ENCODE data around the gene TMEM185B. TPM values are rescaled to one million over a fixed set of nuclear protein-coding genes. Genes with fewer than 3 reads are reported as not detected.
A peak's percentile ranks its signal among the peaks of the same experiment; 100 is the strongest.
"Not testable (repeated sequence)": the region's sequence is repeated elsewhere in the genome, so short reads cannot be mapped to it uniquely, and the experiment has no call there.

The TMEM185B gene
- total RNA-seq, 4 donors from 2014 or later = 21.0 to 33.3 (median 25.4) TPM

DNA sequence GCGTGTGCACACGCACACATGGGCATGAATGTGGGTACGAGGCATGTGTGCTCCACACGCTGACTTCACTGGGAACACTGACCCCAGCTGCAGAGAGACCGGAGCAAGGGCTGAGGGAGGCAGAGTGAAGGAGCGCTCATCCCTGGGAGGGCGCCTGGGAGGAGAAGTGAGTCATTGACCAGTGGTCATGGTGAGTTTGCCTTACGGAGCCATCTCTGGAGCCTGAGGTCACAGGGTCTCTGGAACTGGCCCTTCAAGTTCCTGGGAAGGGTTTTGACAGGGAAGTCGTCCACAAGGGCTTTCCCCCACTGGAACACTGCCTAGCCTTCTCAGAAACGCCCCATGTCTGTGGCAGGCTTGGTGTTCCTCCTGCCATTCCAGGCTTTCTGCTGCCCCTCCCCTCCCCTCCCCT is 14.3 kb upstream of the TMEM185B start:
- no peak for DNase-seq (ENCODE audit: low spot score in 2 of 2)
- intact Hi-C loops (cut with DNase I; ENCODE audit: low total_unique reads) = no loop called here
- 70 to 71% methylated on average over 10 of the region's 10 CpGs for WGBS, 2 donors
- no peak for TF ChIP-seq POLR2A (IDR thresholded peaks at IDR 0.05)
- TF ChIP-seq, protein P1, sequence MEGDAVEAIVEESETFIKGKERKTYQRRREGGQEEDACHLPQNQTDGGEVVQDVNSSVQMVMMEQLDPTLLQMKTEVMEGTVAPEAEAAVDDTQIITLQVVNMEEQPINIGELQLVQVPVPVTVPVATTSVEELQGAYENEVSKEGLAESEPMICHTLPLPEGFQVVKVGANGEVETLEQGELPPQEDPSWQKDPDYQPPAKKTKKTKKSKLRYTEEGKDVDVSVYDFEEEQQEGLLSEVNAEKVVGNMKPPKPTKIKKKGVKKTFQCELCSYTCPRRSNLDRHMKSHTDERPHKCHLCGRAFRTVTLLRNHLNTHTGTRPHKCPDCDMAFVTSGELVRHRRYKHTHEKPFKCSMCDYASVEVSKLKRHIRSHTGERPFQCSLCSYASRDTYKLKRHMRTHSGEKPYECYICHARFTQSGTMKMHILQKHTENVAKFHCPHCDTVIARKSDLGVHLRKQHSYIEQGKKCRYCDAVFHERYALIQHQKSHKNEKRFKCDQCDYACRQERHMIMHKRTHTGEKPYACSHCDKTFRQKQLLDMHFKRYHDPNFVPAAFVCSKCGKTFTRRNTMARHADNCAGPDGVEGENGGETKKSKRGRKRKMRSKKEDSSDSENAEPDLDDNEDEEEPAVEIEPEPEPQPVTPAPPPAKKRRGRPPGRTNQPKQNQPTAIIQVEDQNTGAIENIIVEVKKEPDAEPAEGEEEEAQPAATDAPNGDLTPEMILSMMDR (IDR thresholded peaks at IDR 0.05) = no peak
- H3K4me3 ChIP-seq (ENCODE audit: low read depth, poor library complexity, severe bottlenecking) = no peak overlapping the region

DNA sequence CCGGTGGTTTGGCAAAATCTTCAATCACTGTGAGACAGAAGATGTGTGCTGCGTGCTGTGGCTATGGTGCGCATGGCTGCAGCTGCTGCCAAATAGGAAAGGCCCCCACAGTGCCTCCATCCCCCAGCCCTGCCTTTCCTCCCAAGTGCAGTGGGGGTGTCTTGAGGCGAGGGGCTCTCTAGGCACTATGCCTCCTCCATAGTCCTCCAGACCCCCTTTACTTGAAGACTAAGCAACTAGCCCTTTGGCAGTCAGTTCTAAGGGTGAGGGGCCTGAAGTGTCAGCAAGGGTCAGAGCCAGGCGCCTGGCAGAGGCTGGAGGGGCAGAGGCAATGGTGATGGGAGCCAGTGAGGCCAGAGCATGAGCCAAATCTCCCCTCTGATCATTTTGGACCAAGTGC is 13.6 kb upstream of the TMEM185B start:
- intact Hi-C loops (cut with DNase I; ENCODE audit: low total_unique reads) = no loop called here
- TF ChIP-seq, protein P1 (IDR thresholded peaks at IDR 0.05) = no peak
- TF ChIP-seq POLR2A (IDR thresholded peaks at IDR 0.05) = no peak
- WGBS, 2 donors = 70 to 76% methylated on average over 4 to 5 of the region's 5 CpGs
- DNase-seq (ENCODE audit: low spot score in 2 of 2) = peak in 1 of 2 donors; percentile 48
- H3K4me3 ChIP-seq (ENCODE audit: low read depth, poor library complexity, severe bottlenecking) = no peak overlapping the region

DNA sequence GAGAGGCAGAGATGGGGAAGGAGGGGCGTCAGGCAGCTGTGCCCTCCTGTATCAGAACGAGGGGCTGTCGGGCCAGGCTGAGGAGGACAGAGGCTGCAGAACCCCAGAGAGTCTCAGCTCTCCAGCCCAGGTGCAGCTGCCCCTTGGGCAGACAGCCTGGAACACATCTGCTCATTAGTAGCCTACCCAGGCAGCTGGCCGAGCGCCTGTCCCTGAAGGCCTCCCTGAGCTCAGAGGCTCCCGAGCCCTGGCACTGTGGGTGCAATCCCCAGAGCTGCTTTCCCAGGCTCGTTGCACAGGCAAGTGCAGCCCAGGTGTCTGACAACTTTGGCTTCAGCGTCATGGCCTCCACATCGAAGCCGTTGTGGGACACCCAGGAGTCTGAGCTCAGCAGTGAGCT is 13.1 kb upstream of the TMEM185B start:
- DNase-seq (ENCODE audit: low spot score in 2 of 2) = peak in 1 of 2 donors; percentile 80
- H3K4me3 ChIP-seq (ENCODE audit: low read depth, poor library complexity, severe bottlenecking) = no peak overlapping the region
- TF ChIP-seq, protein P1 (IDR thresholded peaks at IDR 0.05) = no peak
- TF ChIP-seq POLR2A (IDR thresholded peaks at IDR 0.05) = no peak
- intact Hi-C loops (cut with DNase I; ENCODE audit: low total_unique reads) = no loop called here
- 61 to 70% methylated on average over 9 to 10 of the region's 10 CpGs for WGBS, 2 donors

GRCh38 chr2:120235681-120236080 is 12.5 kb upstream of the TMEM185B start:
- TF ChIP-seq, protein P1 (IDR thresholded peaks at IDR 0.05) = no peak
- no peak for TF ChIP-seq POLR2A (IDR thresholded peaks at IDR 0.05)
- no peak for DNase-seq (ENCODE audit: low spot score in 2 of 2)
- no peak overlapping the region for H3K4me3 ChIP-seq (ENCODE audit: low read depth, poor library complexity, severe bottlenecking)
- intact Hi-C loops (cut with DNase I; ENCODE audit: low total_unique reads) = no loop called here
- WGBS, 2 donors = 90 to 93% methylated on average over 6 of the region's 6 CpGs

- DNase-seq (ENCODE audit: low spot score in 2 of 2); H3K4me3 ChIP-seq (ENCODE audit: low read depth, poor library complexity, severe bottlenecking); intact Hi-C loops (cut with DNase I; ENCODE audit: low total_unique reads): not testable (repeated sequence)
- 99 to 100% methylated on average over 2 of the region's 2 CpGs for WGBS, 2 donors
These were observed 12.0 kb upstream of the TMEM185B start for GRCh38 chr2:120235158-120235557.

DNA sequence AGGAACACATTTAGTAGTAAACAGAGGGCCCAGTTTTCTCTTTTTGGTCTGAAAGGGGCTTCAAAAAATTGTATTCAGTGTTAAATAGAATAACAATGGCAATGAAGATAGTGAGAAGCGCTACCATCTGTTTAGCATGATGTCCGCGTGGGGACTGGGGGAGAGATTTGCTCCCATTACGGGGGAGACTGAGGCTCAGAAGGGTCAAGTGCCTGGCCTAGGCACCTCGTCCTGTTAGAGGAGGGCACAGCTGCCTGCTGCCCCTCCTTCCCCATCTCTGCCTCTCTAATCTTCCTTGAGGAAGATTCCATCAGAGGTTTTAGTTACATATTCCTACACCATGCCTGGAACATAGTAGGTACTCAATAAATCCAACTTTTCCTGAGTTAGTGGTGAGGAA is 10.1 kb upstream of the TMEM185B start:
- DNase-seq (ENCODE audit: low spot score in 2 of 2) = peak in 1 of 2 donors; percentile 68
- no peak for TF ChIP-seq POLR2A (IDR thresholded peaks at IDR 0.05)
- TF ChIP-seq, protein P1 (IDR thresholded peaks at IDR 0.05) = no peak
- H3K4me3 ChIP-seq (ENCODE audit: low read depth, poor library complexity, severe bottlenecking) = no peak overlapping the region
- 91 to 95% methylated on average over 5 of the region's 5 CpGs for WGBS, 2 donors
- intact Hi-C loops (cut with DNase I; ENCODE audit: low total_unique reads) = no loop called here

All from lower leg skin (tissue), 4 donors.